IgD-negative memory B cell (primary cell): ENCODE results near the gene CCT5. TPM values are rescaled to one million over a fixed set of nuclear protein-coding genes. Genes with fewer than 3 reads are reported as not detected.
"Not testable (repeated sequence)": the region's sequence is repeated elsewhere in the genome, so short reads cannot be mapped to it uniquely, and the experiment has no call there.

Experiments used
- H3K27ac Mint-ChIP-seq, 3 donors: one replicate each; pipeline ENCODE4 v1.8.0; 2020 to 2022; ENCODE audit warnings: mild to moderate bottlenecking in 3 of 3, mixed read lengths in 3 of 3, moderate library complexity in 1 of 3
- H3K27me3 Mint-ChIP-seq: one replicate; pipeline ENCODE4 v1.8.0; 2021; ENCODE audit warnings: mixed read lengths
- H3K36me3 Mint-ChIP-seq: one replicate; pipeline ENCODE4 v1.8.0; 2020; ENCODE audit warnings: mild to moderate bottlenecking, mixed read lengths
- H3K4me1 Mint-ChIP-seq, 3 donors: one replicate each; pipeline ENCODE4 v1.8.0; 2020 to 2022; ENCODE audit warnings: mixed read lengths in 3 of 3, mild to moderate bottlenecking in 1 of 3
- H3K4me3 Mint-ChIP-seq, 4 donors: one replicate each; pipeline ENCODE4 v1.8.0; 2020 to 2022; ENCODE audit warnings: mild to moderate bottlenecking in 4 of 4, mixed read lengths in 4 of 4, moderate library complexity in 3 of 4
- H3K9me3 Mint-ChIP-seq, 3 donors: one replicate each; pipeline ENCODE4 v1.8.0; 2020 to 2021; ENCODE audit warnings: mixed read lengths in 3 of 3, mild to moderate bottlenecking in 1 of 3
- polyA plus RNA-seq: library from polyadenylated mRNA; unstranded; fragments of 300-500 nt; fragmentation: Illumina TruSeq; gene quantifications from one replicate; pipeline ENCODE4 v1.2.3, GENCODE V29; 2021

CCT5 gene
- polyA plus RNA-seq, 1 donor from 2014 or later, result 180 TPM

DNA sequence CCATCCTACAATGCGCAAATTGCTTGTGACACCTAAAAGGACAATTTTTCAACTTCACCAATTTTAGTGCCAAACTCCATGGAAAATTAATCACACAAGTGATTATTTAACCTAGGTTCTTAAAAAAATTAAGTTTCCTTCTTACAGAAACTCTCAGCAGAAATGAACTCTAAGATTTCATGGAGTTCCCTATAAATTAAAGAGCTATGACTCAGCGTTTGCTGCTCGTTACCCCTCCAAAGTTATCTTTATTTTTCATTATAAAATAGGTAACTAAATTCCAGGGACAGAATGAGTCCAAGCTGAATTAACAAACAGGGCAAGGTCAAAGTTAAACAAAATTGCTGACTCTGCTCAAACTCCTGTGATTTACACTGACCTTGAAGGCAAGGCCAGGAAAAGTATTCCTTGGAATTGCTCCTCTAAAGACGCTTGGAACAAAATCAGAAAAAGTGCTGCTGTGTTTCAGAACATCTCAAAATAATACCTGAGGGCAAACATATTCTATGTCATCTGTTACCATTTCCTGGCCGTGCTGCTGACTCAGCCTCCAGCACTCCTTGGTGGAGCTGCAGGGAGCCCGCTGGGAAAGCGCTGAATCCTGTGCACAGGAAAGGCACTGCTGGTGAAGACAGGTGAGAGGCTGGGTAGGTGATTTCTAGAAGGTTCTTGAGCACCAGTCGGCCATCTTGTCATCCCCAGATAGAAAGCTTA lies 60.1 kb downstream of the CCT5 start:
- Mint-ChIP-seq H3K36me3 (no peaks in the 10 kb centered on the region), H3K27ac (no peak overlapping the region), H3K4me1 (peaks cover 0 to 4% (median 4%) of the 10 kb centered on the region in 3 donors), H3K9me3 (no peaks in the 10 kb centered on the region), H3K4me3 (no peak overlapping the region), H3K27me3 (peaks cover 14% of the 10 kb centered on the region)

DNA sequence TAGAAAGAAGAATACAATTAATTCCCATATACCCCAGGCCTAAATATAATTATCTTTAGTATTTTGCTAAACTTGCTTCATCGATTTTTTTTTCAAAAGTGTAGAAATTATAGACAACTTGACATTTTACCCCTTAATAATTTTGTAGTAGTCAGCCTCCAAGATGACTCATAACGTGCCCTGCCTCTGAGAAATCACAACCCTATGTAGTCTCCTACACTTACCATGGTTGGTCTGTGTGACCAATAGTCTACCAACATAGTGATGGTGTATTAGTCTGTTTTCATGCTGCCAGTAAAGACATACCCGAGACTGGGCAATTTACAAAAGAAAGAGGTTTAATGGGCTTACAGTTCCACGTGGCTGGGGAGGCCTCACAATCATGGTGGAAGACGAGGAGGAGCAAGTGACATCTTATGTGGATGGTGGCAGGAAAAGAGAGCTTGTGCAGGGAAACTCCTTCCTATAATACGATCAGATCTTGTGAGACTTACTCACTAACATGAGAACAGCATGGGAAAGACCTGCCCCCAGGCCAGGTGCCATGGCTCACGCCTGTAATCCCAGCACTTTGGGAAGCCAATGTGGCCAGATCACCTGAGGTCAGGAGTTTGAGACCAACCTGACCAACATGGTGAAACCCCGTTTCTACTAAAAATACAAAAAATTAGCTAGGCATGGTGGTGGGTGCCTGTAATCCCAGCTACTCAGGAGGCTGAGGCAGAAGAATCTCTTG lies 60.9 kb downstream of the CCT5 start:
- H3K36me3 Mint-ChIP-seq, result not testable (repeated sequence)

DNA sequence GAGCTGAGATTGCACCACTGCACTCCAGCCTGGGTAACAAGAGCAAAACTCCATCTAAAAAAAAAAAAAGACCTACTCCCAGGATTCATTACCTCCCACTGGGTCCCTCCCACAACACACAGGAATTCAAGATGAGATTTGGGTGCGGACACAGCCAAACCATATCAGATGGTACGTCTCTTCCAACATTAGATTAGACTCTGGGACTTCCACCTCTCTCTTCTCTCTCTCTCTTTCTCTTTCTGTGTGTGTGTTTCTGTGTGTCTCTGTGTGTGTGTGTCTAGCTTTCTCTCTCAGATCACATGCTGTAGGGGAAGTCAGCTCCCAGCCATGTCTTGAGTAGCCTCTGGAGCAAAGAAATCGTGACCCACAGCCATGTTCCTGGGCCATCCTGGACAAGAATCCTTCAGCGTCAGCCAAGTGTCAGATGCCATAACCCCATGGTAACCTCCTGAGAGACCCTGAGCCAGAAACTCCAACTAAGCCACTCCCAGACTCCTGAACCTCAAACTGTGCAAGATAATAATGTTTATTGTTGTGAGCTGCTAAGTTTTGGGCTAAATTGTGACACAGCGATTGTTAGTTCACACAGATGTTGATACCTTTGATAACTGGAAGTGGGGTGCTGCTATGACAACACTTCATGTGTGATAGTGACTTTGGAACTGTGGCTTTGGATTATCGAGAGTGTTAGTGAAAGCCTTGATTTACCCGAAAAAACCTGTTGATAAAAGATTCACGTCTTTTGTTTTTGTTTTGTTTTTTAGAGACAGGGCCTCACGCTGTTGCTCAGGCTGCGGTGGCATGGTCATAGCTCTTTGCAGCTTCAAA lies 61.7 kb downstream of the CCT5 start:
- Mint-ChIP-seq H3K9me3 (no peaks in the 10 kb centered on the region), H3K4me1 (peaks cover 0 to 4% (median 4%) of the 10 kb centered on the region in 3 donors), H3K4me3 (no peak overlapping the region)

More for the DNA sequence above, 60.9 kb downstream of the CCT5 start:
- not testable (repeated sequence) for H3K9me3 Mint-ChIP-seq, H3K27ac Mint-ChIP-seq, H3K4me1 Mint-ChIP-seq, H3K4me3 Mint-ChIP-seq
- peaks cover 13% of the 10 kb centered on the region for H3K27me3 Mint-ChIP-seq

DNA sequence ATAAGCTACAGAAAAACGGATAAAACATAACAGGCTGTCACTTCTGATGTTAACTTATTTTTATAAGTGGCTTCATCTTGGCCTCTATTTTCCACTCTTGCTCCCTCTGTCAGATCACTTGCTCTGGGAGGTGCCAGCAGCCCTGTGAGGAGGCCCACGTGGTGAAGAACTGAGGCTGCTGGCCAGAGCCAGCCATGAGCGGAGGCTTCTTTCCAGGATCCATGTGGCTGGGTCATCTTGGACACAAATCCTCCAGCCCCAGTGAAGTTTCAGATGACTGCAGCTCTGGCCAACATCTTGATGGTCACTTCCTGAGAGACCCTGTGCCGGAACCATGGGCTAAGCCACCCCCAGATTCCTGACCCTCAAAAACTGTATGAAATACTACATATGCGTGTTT lies 65.1 kb downstream of the CCT5 start:
- Mint-ChIP-seq H3K9me3 (peaks cover 0 to 2% (median 1%) of the 10 kb centered on the region in 3 donors), H3K27ac (no peak overlapping the region), H3K27me3 (no peaks in the 10 kb centered on the region)

More for the DNA sequence above, 61.7 kb downstream of the CCT5 start:
- Mint-ChIP-seq H3K27me3 (peaks cover 11% of the 10 kb centered on the region), H3K36me3 (no peaks in the 10 kb centered on the region), H3K27ac (no peak overlapping the region)

More for the DNA sequence above, 65.1 kb downstream of the CCT5 start:
- H3K4me3 Mint-ChIP-seq, result no peak overlapping the region
- H3K36me3 Mint-ChIP-seq, result no peaks in the 10 kb centered on the region
- H3K4me1 Mint-ChIP-seq, result no peaks in the 10 kb centered on the region

Other genes starting within 250 kb of the CCT5 start
- 8.2 TPM for gene ATPSCKMT, start 392 bp upstream of the CCT5 start, polyA plus RNA-seq
- not detected for gene CMBL, start 57.6 kb downstream of the CCT5 start, polyA plus RNA-seq
- gene MARCHF6, start 103.4 kb downstream of the CCT5 start, polyA plus RNA-seq, result 39.3 TPM
- gene ROPN1L, start 191.6 kb downstream of the CCT5 start, polyA plus RNA-seq, result 0.48 TPM